ENCODE results near the gene ESPNL. TPM values are rescaled to one million over a fixed set of nuclear protein-coding genes. Genes with fewer than 3 reads are reported as not detected.

ESPNL gene
- total and polyA plus RNA-seq, 5 donors from 2014 or later: not detected

DNA sequence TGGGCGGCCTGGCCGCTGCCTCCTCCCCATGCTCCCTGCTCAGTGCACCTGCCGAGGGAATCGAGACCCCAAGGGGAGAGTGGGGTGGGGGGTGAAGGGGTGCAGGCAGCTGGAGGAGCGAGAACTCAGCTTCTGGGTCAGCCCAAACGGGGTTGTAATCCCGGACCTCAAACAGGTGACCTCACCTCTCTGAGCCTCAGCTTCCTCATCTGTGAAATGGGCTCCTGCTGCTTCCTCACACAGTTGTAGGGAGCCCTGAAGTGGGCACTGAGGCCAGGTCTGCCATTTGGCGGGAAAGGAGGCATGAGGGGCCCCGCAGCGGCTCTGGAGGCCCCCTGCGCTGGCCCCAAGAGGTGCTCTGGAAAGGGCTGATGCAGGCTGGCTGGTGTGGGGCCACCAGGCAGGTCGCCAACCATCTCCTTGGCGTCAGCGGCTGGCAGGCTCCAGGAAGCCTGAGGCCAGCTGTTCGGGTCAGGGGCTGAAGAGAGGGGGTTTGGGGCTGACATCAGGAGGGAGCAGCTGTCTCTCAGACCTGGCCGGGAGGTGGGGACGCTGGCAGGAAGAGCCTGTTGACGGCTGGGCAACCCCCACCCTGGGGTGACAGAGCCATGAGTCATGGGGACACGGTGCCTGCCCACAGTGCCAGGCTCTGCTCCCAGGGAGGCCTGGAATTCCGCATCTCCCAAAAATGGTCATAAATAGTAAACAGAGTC is 43.3 kb downstream of the ESPNL start:
- no peaks in the 10 kb centered on the region for H3K36me3 ChIP-seq (ENCODE audit: control insufficient read depth, insufficient read depth, low read length)
- H3K27ac ChIP-seq (ENCODE audit: insufficient read depth, low read length, poor library complexity, severe bottlenecking): no peak overlapping the region
- no peak for DNase-seq
- no peaks in the 10 kb centered on the region for H3K9me3 ChIP-seq (ENCODE audit: control insufficient read depth in 2 of 2, low read length in 2 of 2)
- H3K9me3 Mint-ChIP-seq: peaks cover 0 to 2% (median 0%) of the 10 kb centered on the region in 7 donors
- H3K36me3 Mint-ChIP-seq: no peaks in the 10 kb centered on the region
- no peak overlapping the region for H3K4me3 Mint-ChIP-seq
- no peak for ATAC-seq (ENCODE audit: low read depth in 2 of 2)
- H3K27me3 Mint-ChIP-seq: no peaks in the 10 kb centered on the region
- H3K4me1 ChIP-seq (ENCODE audit: control insufficient read depth, insufficient read depth, low read length, poor library complexity, severe bottlenecking): peaks cover 6% of the 10 kb centered on the region
- no peak overlapping the region for H3K4me3 ChIP-seq (ENCODE audit: low read depth, low read length)
- H3K4me1 Mint-ChIP-seq: peaks cover 0 to 5% (median 1%) of the 10 kb centered on the region in 4 donors
- no peaks in the 10 kb centered on the region for H3K27me3 ChIP-seq (ENCODE audit: control insufficient read depth, insufficient read depth, low read length)
- no peak overlapping the region for H3K27ac Mint-ChIP-seq

GRCh38 chr2:238144262-238144661 is 44.1 kb downstream of the ESPNL start:
- H3K27me3 ChIP-seq (ENCODE audit: control insufficient read depth, insufficient read depth, low read length): no peaks in the 10 kb centered on the region
- no peaks in the 10 kb centered on the region for H3K36me3 ChIP-seq (ENCODE audit: control insufficient read depth, insufficient read depth, low read length)
- no peak overlapping the region for H3K4me3 Mint-ChIP-seq
- no peak overlapping the region for H3K4me3 ChIP-seq (ENCODE audit: low read depth, low read length)
- H3K9me3 Mint-ChIP-seq: peaks cover 0 to 2% (median 0%) of the 10 kb centered on the region in 7 donors
- no peaks in the 10 kb centered on the region for H3K36me3 Mint-ChIP-seq
- no peak for ATAC-seq (ENCODE audit: low read depth in 2 of 2)
- H3K4me1 Mint-ChIP-seq: peaks cover 0 to 5% (median 1%) of the 10 kb centered on the region in 4 donors
- no peak overlapping the region for H3K27ac Mint-ChIP-seq
- no peak for DNase-seq
- H3K27ac ChIP-seq (ENCODE audit: insufficient read depth, low read length, poor library complexity, severe bottlenecking): no peak overlapping the region
- no peaks in the 10 kb centered on the region for H3K9me3 ChIP-seq (ENCODE audit: control insufficient read depth in 2 of 2, low read length in 2 of 2)
- peaks cover 4% of the 10 kb centered on the region for H3K4me1 ChIP-seq (ENCODE audit: control insufficient read depth, insufficient read depth, low read length, poor library complexity, severe bottlenecking)
- H3K27me3 Mint-ChIP-seq: no peaks in the 10 kb centered on the region

GRCh38 chr2:238145046-238145445 is 44.9 kb downstream of the ESPNL start:
- no peak for ATAC-seq (ENCODE audit: low read depth in 2 of 2)

DNA sequence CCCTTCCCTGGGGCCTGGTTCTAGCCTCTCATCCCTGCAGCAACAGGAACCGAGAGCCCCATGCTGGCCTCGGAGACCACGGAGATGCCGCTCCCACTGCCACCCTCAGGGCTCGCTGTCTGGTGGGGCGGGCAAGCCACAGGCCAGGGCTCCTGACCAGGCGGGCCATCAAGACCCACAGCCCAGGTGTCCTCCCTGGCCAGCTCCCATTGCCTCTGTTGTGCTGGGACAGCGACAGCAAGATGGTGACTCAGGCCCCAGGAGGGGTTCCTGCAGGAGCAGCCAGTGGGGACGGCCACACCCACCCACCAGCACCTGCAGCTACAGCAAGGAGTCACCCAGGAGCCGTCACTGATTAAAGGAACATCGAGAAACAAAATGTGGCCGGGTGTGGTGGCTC is 45.7 kb downstream of the ESPNL start:
- Mint-ChIP-seq H3K27ac (no peak overlapping the region), H3K4me1 (peaks cover 0 to 5% (median 1%) of the 10 kb centered on the region in 4 donors), H3K4me3 (no peak overlapping the region), H3K36me3 (no peaks in the 10 kb centered on the region), H3K27me3 (no peaks in the 10 kb centered on the region), H3K9me3 (peaks cover 0 to 2% (median 0%) of the 10 kb centered on the region in 7 donors)
- Histone ChIP-seq H3K9me3 (ENCODE audit: control insufficient read depth in 2 of 2, low read length in 2 of 2) (no peaks in the 10 kb centered on the region), H3K27ac (ENCODE audit: insufficient read depth, low read length, poor library complexity, severe bottlenecking) (no peak overlapping the region), H3K27me3 (ENCODE audit: control insufficient read depth, insufficient read depth, low read length) (no peaks in the 10 kb centered on the region), H3K4me1 (ENCODE audit: control insufficient read depth, insufficient read depth, low read length, poor library complexity, severe bottlenecking) (no peaks in the 10 kb centered on the region), H3K4me3 (ENCODE audit: low read depth, low read length) (no peak overlapping the region), H3K36me3 (ENCODE audit: control insufficient read depth, insufficient read depth, low read length) (no peaks in the 10 kb centered on the region)
- no peak for DNase-seq
- ATAC-seq (ENCODE audit: low read depth in 2 of 2): no peak

More at GRCh38 chr2:238145046-238145445, 44.9 kb downstream of the ESPNL start:
- Histone ChIP-seq H3K4me1 (ENCODE audit: control insufficient read depth, insufficient read depth, low read length, poor library complexity, severe bottlenecking) (no peaks in the 10 kb centered on the region), H3K27me3 (ENCODE audit: control insufficient read depth, insufficient read depth, low read length) (no peaks in the 10 kb centered on the region), H3K27ac (ENCODE audit: insufficient read depth, low read length, poor library complexity, severe bottlenecking) (no peak overlapping the region), H3K36me3 (ENCODE audit: control insufficient read depth, insufficient read depth, low read length) (no peaks in the 10 kb centered on the region), H3K4me3 (ENCODE audit: low read depth, low read length) (no peak overlapping the region), H3K9me3 (ENCODE audit: control insufficient read depth in 2 of 2, low read length in 2 of 2) (no peaks in the 10 kb centered on the region)
- no peaks in the 10 kb centered on the region for H3K36me3 Mint-ChIP-seq
- peaks cover 0 to 2% (median 0%) of the 10 kb centered on the region in 7 donors for H3K9me3 Mint-ChIP-seq
- peaks cover 0 to 5% (median 1%) of the 10 kb centered on the region in 4 donors for H3K4me1 Mint-ChIP-seq
- no peak overlapping the region for H3K27ac Mint-ChIP-seq
- H3K27me3 Mint-ChIP-seq: no peaks in the 10 kb centered on the region
- no peak overlapping the region for H3K4me3 Mint-ChIP-seq
- DNase-seq: no peak

DNA sequence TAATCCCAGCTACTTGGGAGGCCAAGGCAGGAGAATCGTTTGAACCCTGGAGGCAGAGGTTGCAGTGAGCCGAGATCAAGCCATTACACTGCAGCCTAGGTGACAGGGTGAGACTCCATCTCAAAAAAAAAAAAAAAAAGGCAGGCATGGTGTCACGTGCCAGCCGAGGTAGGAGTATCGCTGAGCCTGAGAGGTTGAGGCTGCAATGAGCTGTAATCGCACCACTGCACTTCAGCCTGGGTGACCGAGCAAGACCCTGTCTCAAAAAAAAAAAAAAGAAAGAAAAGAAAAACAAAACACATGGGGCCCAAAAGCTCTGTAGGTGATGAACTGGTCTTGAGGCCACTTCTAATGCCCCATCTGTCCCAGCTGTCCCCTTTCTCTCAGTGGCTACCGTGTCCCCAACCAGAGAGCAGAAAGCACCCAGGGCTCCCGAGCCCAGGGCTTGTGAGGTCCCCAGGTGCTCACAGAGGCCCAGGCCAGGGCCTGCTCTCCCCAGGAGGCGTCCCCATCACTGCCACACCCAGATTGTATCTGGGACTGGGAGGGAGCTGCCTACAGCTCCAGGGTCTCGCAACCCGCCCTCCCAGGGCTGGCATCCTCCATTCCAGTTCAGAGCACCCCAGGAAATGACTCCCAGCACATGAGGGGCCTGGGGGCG is 46.9 kb downstream of the ESPNL start:
- Histone ChIP-seq H3K4me3 (ENCODE audit: low read depth, low read length) (no peak overlapping the region), H3K27ac (ENCODE audit: insufficient read depth, low read length, poor library complexity, severe bottlenecking) (no peak overlapping the region), H3K9me3 (ENCODE audit: control insufficient read depth in 2 of 2, low read length in 2 of 2) (no peaks in the 10 kb centered on the region), H3K27me3 (ENCODE audit: control insufficient read depth, insufficient read depth, low read length) (no peaks in the 10 kb centered on the region), H3K4me1 (ENCODE audit: control insufficient read depth, insufficient read depth, low read length, poor library complexity, severe bottlenecking) (no peaks in the 10 kb centered on the region), H3K36me3 (ENCODE audit: control insufficient read depth, insufficient read depth, low read length) (no peaks in the 10 kb centered on the region)
- no peak overlapping the region for H3K27ac Mint-ChIP-seq
- H3K9me3 Mint-ChIP-seq: peaks cover 0 to 2% (median 0%) of the 10 kb centered on the region in 7 donors
- H3K4me1 Mint-ChIP-seq: no peaks in the 10 kb centered on the region
- DNase-seq: no peak
- H3K36me3 Mint-ChIP-seq: no peaks in the 10 kb centered on the region
- H3K4me3 Mint-ChIP-seq: no peak overlapping the region
- no peak for ATAC-seq (ENCODE audit: low read depth in 2 of 2)
- no peaks in the 10 kb centered on the region for H3K27me3 Mint-ChIP-seq

- Histone ChIP-seq H3K9me3 (ENCODE audit: control insufficient read depth in 2 of 2, low read length in 2 of 2) (no peaks in the 10 kb centered on the region), H3K36me3 (ENCODE audit: control insufficient read depth, insufficient read depth, low read length) (no peaks in the 10 kb centered on the region), H3K27me3 (ENCODE audit: control insufficient read depth, insufficient read depth, low read length) (no peaks in the 10 kb centered on the region), H3K27ac (ENCODE audit: insufficient read depth, low read length, poor library complexity, severe bottlenecking) (no peak overlapping the region), H3K4me3 (ENCODE audit: low read depth, low read length) (no peak overlapping the region), H3K4me1 (ENCODE audit: control insufficient read depth, insufficient read depth, low read length, poor library complexity, severe bottlenecking) (no peaks in the 10 kb centered on the region)
- Mint-ChIP-seq H3K4me3 (no peak overlapping the region), H3K36me3 (no peaks in the 10 kb centered on the region), H3K27ac (no peak overlapping the region), H3K4me1 (no peaks in the 10 kb centered on the region), H3K27me3 (no peaks in the 10 kb centered on the region), H3K9me3 (peaks cover 0 to 2% (median 0%) of the 10 kb centered on the region in 7 donors)
- no peak for DNase-seq
- ATAC-seq (ENCODE audit: low read depth in 2 of 2): no peak
These were observed 48.8 kb downstream of the ESPNL start for GRCh38 chr2:238148981-238149380.

DNA sequence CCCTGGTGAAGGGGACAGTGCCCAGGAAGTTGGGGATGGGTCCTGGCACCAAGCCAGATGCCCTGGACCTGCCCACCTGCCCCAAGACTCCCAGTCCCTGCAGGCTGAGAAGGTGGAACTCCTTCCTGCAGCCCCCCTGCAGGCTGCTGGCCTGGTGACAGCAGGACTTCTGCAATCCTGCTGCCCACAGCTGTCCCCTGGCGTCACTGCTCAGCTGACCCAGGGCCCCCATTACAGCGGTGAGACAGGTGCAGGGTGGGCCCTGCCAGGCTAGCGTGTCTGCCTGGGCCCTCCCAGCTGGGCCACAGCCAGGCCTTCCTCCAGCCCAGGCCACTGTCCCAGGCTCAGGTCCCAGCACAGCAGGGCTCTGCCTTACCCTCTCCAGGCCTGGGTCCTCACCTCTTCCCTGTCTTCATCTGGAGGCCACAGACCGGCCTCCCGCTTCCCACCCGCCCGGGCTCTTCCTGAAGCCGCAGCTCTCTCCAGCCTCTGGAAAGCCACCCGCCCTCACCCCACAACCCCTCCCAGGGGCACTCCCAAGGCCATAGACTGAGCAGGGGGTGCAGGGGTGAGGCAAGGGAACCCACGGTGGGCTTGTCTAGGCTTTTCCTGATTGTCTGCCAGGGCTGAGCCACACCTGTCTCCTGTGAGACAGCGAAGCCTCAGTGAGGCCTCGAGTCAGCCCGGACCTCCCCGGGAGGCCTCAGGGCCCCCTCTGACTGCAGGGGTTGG is 49.9 kb downstream of the ESPNL start:
- no peaks in the 10 kb centered on the region for H3K9me3 ChIP-seq (ENCODE audit: control insufficient read depth in 2 of 2, low read length in 2 of 2)
- H3K4me1 ChIP-seq (ENCODE audit: control insufficient read depth, insufficient read depth, low read length, poor library complexity, severe bottlenecking): no peaks in the 10 kb centered on the region
- ATAC-seq (ENCODE audit: low read depth in 2 of 2) (no peak), DNase-seq (no peak)
- H3K4me3 ChIP-seq (ENCODE audit: low read depth, low read length): no peak overlapping the region
- H3K36me3 ChIP-seq (ENCODE audit: control insufficient read depth, insufficient read depth, low read length): no peaks in the 10 kb centered on the region
- Mint-ChIP-seq H3K4me3 (no peak overlapping the region), H3K9me3 (peaks cover 0 to 2% (median 0%) of the 10 kb centered on the region in 7 donors), H3K27ac (no peak overlapping the region), H3K4me1 (no peaks in the 10 kb centered on the region), H3K27me3 (peaks cover 4% of the 10 kb centered on the region), H3K36me3 (no peaks in the 10 kb centered on the region)
- H3K27me3 ChIP-seq (ENCODE audit: control insufficient read depth, insufficient read depth, low read length): no peaks in the 10 kb centered on the region
- no peak overlapping the region for H3K27ac ChIP-seq (ENCODE audit: insufficient read depth, low read length, poor library complexity, severe bottlenecking)
